Gastrocnemius medialis (tissue), 4 donors: Measurements from ENCODE around the gene ACIN1.

Experiments used
- CTCF ChIP-seq, 5 experiments: fragments of 450-650 bp in 3 of 5; fragments of 200-600 bp in 2 of 5; sonication (generic) in 2 of 5; IDR thresholded peaks in 4 of 5; conservative IDR thresholded peaks in 1 of 5; 1 replicate in 4 of 5; 2 replicates in 1 of 5; pipeline ENCODE4 v1.5.1; 2016 to 2019; ENCODE audit warnings: antibody characterized with exemption in 5 of 5, mild to moderate bottlenecking in 3 of 5, moderate library complexity in 3 of 5
- POLR2A ChIP-seq, 2 donors: fragments of 450-650 bp; IDR thresholded peaks; one replicate each; pipeline ENCODE4 v1.6.1; 2017; ENCODE audit warnings: antibody characterized with exemption in 2 of 2, mild to moderate bottlenecking in 2 of 2, moderate library complexity in 2 of 2

GRCh38 chr14:23137813-23138535 is 43.0 kb upstream of the ACIN1 start:
- TF ChIP-seq CTCF (IDR thresholded peaks at IDR 0.05 in 4 of 5, conservative IDR thresholded peaks at IDR 0.05 in 1 of 5) (no peak), POLR2A (IDR thresholded peaks at IDR 0.05) (no peak)
